Stimulated activated CD8-positive, alpha-beta memory T cell treated with anti-CD3 and anti-CD28 coated beads, Interleukin-4, amount 100 ng/mL, for 1 hour (primary cell): ENCODE data around the gene GAGE12J.
"Not testable (repeated sequence)": the region's sequence is repeated elsewhere in the genome, so short reads cannot be mapped to it uniquely, and the experiment has no call there.

Experiments
- DNase-seq, 2 donors: peaks; one replicate each; pipeline ENCODE4 v3.0.0-alpha.2; 2020; ENCODE audit warnings: low read depth in 2 of 2, low spot score in 1 of 2

The GAGE12J gene

DNA sequence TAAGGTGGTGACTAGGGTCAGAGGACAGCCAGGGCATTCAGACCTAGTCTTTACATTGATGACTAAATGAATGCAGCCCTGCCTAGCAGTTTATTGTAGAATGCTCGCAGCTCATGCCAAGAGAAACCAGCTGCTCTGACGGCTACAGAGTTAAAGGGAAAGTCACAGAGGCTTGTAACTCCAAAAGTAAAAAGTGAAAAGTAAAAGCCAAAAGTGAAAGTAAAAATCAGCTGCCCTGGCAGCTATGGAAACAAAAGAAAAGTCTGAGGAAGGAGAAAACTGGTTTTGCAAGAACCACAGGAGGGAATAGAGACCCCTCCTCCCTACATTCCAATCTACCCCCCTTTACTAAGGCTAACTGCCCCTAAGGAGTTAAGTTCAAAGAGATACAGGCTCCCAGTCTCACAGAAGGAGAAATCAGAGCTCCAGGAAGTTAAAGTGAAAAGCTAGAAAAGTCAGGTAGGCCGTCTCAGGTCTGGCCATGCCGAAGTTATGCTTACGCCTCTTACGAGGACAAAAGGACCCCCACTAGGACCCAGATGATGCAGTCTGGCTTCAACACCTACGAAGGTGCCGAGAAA is 12.3 kb upstream of the GAGE12J start:
- no peak for DNase-seq

DNA sequence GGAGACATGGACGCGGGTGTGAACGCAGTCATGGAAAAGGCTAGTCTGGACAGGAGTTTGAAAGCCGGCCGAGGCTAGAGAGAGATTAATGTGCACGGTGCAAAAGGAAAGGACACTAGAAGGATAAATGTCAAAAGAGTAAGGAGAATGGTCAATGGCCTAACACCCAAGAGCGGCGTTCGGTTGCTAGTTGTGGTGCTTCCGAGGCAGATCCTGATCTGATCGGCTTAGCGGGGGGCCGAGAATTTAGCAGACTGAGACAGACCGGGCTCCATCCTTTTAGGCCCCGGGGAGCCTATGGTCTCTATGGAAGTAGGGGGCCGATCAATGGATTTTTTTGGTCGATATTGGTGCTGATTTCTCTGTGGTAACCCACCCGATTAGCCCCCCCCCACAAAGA is 11.5 kb upstream of the GAGE12J start:
- DNase-seq: no peak

DNA sequence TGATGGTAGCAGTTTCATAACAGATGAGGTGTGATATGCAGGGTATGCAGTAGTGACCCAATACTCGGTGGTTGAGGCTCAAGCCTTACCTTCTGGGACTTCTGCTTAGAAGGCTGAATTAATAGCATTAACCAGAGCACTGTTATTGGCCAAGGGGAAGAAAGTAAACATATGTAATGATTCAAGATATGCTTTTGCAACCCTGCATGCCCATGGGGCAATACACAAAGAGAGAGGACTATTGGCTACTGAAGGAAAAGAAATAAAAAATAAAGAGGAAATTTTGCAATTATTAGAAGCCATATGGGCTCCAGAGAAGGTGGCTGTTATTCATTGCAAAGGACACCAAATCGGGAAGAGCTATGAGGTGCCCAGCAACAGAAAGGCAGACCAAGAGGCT is 9.7 kb upstream of the GAGE12J start:
- DNase-seq: no peak

DNA sequence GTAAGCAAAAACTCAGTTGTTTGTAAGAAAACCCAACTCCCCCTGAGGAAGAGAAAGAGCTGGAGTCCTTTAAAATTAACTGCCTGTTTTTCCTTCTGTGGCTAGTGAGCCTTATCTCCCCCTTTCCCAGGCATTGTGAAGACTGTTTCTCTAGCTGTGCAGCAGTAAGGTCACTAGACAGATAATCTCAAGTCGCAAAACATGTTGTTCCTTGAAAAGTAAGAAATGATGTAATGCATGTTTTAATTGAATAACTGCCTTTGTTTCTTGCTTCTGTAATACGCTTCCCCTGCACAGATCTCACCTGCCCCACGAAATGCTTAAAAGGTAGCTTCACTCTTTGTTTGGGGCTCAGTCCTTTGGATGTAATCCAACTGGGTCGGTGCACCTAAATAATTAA is 5.8 kb upstream of the GAGE12J start:
- DNase-seq: no peak

DNA sequence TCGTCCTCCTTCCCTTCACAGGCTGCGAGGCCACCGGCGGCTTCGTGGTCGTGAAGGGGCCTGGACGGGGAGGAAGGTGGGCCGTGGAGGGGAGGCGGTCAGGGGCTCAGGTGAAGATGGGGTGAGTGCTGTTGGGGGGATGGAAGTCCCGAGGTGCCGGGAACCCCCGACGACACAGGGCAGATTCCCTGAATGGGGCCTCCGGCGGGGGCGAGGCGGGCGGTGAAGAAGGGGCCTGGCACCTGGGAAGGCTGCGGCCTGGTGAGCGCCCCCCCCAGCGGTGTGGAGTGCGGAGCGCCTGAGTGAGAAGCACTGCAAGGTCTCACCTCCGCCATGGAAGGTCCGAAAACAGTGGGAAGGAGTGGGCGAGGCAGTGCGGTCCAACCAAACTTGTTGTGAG is 429 bp downstream of the GAGE12J start:
- DNase-seq: not testable (repeated sequence)

DNA sequence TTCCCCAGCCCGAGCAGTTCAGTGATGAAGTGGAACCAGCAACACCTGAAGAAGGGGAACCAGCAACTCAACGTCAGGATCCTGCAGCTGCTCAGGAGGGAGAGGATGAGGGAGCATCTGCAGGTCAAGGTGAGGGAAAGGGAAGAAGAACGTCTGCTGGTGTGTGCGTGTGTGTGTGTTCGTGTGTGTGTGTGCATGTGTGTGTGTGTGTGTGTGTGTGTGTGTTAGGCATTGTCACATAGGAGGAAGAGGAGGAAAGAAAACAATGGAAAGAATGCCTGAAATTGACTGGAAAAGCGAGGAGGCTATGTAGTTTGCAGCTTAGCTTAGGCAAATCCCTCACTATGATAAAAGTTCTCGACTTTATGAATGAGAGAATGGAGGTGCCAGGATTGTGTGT is 1.9 kb downstream of the GAGE12J start:
- DNase-seq: not testable (repeated sequence)

DNA sequence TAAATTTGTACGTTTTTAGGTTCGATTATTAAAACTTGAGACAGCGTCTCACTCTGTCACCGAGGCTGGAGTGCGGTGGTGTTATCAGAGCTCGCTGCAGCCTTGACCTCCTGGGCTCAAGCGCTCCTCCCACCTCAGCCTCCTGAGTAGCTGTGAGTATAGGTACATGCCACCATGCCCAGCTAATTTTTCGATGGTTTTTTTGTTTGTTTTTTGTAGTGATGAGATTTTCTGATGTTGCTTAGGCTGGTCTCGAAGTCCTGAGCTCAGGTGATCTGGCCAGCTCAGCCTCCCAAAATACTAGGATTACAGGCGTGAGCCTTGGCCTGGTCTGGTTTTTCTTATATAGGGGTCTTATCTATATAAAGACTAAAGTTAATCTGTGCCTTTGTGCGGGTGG is 8.6 kb downstream of the GAGE12J start:
- not testable (repeated sequence) for DNase-seq

DNA sequence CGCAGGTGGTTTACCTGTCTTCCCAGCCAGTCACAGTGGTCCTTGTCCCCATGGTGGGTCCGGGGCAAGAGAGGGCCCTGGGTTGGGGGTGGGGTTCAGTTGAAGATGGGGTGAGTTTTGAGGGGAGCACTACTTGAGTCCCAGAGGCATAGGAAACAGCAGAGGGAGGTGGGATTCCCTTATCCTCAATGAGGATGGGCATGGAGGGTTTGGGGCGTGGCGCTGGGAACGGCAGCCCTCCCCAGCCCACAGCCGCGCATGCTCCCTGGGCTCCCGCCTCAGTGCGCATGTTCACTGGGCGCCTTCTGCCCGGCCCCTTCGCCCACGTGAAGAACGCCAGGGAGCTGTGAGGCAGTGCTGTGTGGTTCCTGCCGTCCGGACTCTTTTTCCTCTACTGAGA is 9.4 kb downstream of the GAGE12J start, which contains the start of gene GAGE13:
Gene GAGE13 (plus strand): TSS at position 301 of the 400 bp plus-strand sequence. CDS start 1,156 bp downstream, outside the sequence.
- DNase-seq: not testable (repeated sequence)

DNA sequence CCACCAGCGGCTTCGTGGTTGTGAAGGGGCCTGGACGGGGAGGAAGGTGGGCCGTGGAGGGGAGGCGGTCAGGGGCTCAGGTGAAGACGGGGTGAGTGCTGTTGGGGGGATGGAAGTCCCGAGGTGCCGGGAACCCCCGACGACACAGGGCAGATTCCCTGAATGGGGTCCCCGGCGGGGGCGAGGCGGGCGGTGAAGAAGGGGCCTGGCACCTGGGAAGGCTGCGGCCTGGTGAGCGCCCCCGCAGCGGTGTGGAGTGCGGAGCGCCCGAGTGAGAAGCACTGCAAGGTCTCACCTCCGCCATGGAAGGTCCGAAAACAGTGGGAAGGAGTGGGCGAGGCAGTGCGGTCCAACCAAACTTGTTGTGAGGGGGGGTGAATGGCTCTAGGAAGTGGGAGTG is 10.0 kb downstream of the GAGE12J start:
- DNase-seq: not testable (repeated sequence)

DNA sequence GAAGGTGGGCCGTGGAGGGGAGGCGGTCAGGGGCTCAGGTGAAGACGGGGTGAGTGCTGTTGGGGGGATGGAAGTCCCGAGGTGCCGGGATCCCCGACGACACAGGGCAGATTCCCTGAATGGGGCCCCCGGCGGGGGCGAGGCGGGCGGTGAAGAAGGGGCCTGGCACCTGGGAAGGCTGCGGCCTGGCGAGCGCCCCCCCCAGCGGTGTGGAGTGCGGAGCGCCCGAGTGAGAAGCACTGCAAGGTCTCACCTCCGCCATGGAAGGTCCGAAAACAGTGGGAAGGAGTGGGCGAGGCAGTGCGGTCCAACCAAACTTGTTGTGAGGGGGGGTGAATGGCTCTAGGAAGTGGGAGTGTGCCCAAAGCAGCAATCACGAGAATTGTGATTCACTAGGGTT is 19.6 kb downstream of the GAGE12J start:
- DNase-seq: not testable (repeated sequence)

DNA sequence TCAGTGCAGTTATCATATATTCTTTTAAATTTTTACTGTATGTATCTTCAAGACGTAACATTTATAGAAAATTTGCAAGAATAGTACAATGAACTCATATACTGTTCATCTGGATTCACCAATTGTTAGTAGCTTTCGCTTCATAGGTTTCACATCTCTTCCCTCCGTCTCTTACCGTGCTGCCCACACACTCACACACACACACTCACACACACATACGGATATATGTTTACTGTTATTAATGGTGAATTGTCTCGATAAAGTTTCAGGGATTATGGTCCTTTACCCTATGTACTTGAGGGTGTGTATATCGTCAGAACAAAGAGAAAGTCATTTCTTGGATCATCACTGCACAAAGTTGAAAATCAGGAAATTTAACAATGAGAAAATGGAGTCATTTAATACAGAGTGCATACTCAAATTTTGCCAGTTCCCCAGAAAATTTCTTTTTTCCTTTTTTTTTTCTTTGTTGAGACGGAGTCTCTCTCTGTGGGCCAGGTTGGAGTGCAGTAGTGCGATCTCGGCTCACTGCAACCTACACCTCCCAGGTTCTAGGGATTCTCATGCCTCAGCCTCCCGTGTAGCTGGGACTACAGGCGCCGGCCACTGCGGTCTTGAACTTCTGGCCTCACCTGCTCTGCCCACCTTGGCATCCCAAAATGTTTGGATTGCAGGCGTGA is 22.8 kb downstream of the GAGE12J start:
- not testable (repeated sequence) for DNase-seq

DNA sequence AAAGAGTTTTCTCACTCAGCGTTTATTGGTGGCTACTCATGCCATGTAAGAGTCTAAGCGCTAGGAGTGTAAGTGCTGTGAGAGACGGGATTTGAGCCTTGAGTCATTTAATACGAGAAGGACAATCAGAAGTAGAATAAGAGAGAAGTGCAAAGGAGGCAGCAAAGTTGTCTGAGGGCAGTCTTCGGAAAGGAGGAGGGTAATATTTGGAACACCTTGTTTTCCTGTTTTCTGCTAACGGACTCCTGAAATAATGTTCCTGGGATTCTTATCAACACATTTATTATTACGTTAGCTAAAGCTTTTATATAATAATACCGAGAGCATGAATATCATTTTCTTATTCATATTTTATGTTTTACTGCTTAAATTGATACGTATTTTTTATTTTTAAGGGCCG is 23.6 kb downstream of the GAGE12J start:
- DNase-seq: not testable (repeated sequence)

DNA sequence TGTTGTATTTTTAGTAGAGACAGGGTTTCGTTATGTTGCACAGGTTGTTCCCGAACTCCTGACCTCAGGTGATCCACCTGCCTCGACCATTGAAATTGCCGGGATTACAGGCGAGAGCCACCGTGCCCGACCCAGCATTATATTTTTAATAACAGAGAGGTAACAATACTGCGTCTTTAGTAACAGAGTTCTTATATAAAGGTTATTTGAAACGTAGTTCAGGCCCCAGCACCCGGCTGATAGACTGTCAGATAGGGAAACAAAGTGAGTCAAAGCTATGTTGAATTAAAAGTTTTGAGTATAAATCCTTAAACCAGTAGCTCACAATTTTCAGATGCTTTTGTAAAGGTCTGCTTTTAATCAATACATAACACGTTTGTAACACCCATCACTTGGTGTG is 24.3 kb downstream of the GAGE12J start:
- DNase-seq: not testable (repeated sequence)
